Nephron progenitor cell (in vitro differentiated cells): Measurements from ENCODE around the gene OLIG2.
A peak's percentile ranks its signal among the peaks of the same experiment; 100 is the strongest.

ENCODE experiments used
- DNase-seq: peaks from one replicate; pipeline ENCODE4 v3.0.0; 2021
- H3K27ac Mint-ChIP-seq: 2 replicates; pipeline ENCODE4 v1.8.0; 2021; ENCODE audit warnings: mild to moderate bottlenecking, moderate library complexity, mixed read lengths
- H3K27me3 Mint-ChIP-seq: 2 replicates; pipeline ENCODE4 v1.8.0; 2021; ENCODE audit warnings: mild to moderate bottlenecking, low read depth, mixed read lengths; ENCODE audit not compliant: poor library complexity
- H3K36me3 Mint-ChIP-seq: 2 replicates; pipeline ENCODE4 v1.8.0; 2021; ENCODE audit warnings: low read depth, mixed read lengths
- H3K4me1 Mint-ChIP-seq: 2 replicates; pipeline ENCODE4 v1.8.0; 2021; ENCODE audit warnings: mixed read lengths
- H3K4me3 Mint-ChIP-seq: 2 replicates; pipeline ENCODE4 v1.8.0; 2021; ENCODE audit warnings: mild to moderate bottlenecking, moderate library complexity, mixed read lengths
- H3K9me3 Mint-ChIP-seq: 2 replicates; pipeline ENCODE4 v1.8.0; 2021; ENCODE audit warnings: mild to moderate bottlenecking, moderate library complexity, mixed read lengths
- TF ChIP-seq, protein P1 (sequence below): fragments of 200-600 bp; sonication (generic); IDR thresholded peaks from 2 replicates; pipeline ENCODE4 v1.5.0; 2021; ENCODE audit warnings: antibody characterized with exemption

OLIG2 gene

DNA sequence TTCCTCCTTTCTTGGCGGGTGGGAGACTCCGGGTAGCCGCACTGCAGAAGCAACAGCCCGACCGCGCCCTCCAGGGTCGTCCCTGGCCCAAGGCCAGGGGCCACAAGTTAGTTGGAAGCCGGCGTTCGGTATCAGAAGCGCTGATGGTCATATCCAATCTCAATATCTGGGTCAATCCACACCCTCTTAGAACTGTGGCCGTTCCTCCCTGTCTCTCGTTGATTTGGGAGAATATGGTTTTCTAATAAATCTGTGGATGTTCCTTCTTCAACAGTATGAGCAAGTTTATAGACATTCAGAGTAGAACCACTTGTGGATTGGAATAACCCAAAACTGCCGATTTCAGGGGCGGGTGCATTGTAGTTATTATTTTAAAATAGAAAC, 2.5 kb downstream of the OLIG2 start:
- H3K4me1 Mint-ChIP-seq, result peaks cover 9% of the 10 kb centered on the region
- no peak for DNase-seq
- no peak overlapping the region for H3K27ac Mint-ChIP-seq
- peaks cover 97% of the 10 kb centered on the region for H3K27me3 Mint-ChIP-seq
- TF ChIP-seq, protein P1, sequence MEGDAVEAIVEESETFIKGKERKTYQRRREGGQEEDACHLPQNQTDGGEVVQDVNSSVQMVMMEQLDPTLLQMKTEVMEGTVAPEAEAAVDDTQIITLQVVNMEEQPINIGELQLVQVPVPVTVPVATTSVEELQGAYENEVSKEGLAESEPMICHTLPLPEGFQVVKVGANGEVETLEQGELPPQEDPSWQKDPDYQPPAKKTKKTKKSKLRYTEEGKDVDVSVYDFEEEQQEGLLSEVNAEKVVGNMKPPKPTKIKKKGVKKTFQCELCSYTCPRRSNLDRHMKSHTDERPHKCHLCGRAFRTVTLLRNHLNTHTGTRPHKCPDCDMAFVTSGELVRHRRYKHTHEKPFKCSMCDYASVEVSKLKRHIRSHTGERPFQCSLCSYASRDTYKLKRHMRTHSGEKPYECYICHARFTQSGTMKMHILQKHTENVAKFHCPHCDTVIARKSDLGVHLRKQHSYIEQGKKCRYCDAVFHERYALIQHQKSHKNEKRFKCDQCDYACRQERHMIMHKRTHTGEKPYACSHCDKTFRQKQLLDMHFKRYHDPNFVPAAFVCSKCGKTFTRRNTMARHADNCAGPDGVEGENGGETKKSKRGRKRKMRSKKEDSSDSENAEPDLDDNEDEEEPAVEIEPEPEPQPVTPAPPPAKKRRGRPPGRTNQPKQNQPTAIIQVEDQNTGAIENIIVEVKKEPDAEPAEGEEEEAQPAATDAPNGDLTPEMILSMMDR, result no peak
- H3K9me3 Mint-ChIP-seq, result no peaks in the 10 kb centered on the region
- no peak overlapping the region for H3K4me3 Mint-ChIP-seq
- no peaks in the 10 kb centered on the region for H3K36me3 Mint-ChIP-seq

DNA sequence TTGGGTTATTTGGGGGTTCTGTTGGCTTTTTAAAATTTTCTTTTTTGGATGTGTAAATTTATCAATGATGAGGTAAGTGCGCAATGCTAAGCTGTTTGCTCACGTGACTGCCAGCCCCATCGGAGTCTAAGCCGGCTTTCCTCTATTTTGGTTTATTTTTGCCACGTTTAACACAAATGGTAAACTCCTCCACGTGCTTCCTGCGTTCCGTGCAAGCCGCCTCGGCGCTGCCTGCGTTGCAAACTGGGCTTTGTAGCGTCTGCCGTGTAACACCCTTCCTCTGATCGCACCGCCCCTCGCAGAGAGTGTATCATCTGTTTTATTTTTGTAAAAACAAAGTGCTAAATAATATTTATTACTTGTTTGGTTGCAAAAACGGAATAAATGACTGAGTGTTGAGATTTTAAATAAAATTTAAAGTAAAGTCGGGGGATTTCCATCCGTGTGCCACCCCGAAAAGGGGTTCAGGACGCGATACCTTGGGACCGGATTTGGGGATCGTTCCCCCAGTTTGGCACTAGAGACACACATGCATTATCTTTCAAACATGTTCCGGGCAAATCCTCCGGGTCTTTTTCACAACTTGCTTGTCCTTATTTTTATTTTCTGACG, 3.1 kb downstream of the OLIG2 start:
- Mint-ChIP-seq H3K36me3 (no peaks in the 10 kb centered on the region), H3K4me1 (peaks cover 9% of the 10 kb centered on the region), H3K4me3 (no peak overlapping the region), H3K27ac (no peak overlapping the region), H3K9me3 (no peaks in the 10 kb centered on the region), H3K27me3 (peaks cover 97% of the 10 kb centered on the region)
- TF ChIP-seq, protein P1, result no peak
- DNase-seq, result no peak

DNA sequence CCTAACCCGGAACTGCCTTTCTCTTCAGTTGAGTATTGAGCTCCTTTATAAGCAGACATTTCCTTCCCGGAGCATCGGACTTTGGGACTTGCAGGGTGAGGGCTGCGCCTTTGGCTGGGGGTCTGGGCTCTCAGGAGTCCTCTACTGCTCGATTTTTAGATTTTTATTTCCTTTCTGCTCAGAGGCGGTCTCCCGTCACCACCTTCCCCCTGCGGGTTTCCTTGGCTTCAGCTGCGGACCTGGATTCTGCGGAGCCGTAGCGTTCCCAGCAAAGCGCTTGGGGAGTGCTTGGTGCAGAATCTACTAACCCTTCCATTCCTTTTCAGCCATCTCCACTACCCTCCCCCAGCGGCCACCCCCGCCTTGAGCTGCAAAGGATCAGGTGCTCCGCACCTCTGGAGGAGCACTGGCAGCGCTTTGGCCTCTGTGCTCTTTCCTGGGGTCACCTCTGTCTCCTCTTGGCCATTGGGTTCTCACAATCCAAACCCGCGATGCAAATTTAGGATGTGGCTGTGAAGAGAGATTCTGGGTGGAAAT, 3.7 kb downstream of the OLIG2 start:
- H3K9me3 Mint-ChIP-seq, result no peaks in the 10 kb centered on the region
- peaks cover 97% of the 10 kb centered on the region for H3K27me3 Mint-ChIP-seq
- TF ChIP-seq, protein P1, result no peak
- H3K36me3 Mint-ChIP-seq, result no peaks in the 10 kb centered on the region
- no peak for DNase-seq
- no peak overlapping the region for H3K4me3 Mint-ChIP-seq
- no peak overlapping the region for H3K27ac Mint-ChIP-seq
- peaks cover 9% of the 10 kb centered on the region for H3K4me1 Mint-ChIP-seq

DNA sequence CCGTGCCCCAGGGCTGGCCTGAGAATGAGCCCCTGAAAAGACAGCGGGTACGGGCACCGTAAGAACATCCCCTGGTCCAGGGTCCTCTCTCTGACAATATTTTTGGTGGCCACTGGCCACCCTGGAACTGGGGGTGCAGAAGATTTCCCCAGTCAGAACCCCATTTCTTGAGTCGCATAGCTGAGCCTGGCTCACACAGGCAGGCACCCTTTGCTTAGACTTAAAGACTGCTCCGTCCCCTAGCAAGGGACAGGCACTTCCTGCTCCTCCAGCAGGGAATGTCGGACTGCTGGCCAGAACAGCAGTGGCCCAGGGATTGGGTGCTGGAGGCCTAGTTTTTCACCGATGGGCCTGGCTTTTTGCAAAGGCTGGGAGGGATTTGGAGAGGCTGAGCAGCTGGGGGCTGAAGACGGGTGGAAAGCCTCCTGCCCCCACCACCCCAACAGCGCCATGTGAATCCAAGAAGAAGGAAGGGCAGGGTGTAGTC, 4.3 kb downstream of the OLIG2 start:
- no peak overlapping the region for H3K4me3 Mint-ChIP-seq
- peaks cover 97% of the 10 kb centered on the region for H3K27me3 Mint-ChIP-seq
- no peak for DNase-seq
- no peaks in the 10 kb centered on the region for H3K36me3 Mint-ChIP-seq
- H3K27ac Mint-ChIP-seq, result peak overlapping the region; percentile 22
- peaks cover 9% of the 10 kb centered on the region for H3K4me1 Mint-ChIP-seq
- TF ChIP-seq, protein P1, result no peak
- no peaks in the 10 kb centered on the region for H3K9me3 Mint-ChIP-seq

DNA sequence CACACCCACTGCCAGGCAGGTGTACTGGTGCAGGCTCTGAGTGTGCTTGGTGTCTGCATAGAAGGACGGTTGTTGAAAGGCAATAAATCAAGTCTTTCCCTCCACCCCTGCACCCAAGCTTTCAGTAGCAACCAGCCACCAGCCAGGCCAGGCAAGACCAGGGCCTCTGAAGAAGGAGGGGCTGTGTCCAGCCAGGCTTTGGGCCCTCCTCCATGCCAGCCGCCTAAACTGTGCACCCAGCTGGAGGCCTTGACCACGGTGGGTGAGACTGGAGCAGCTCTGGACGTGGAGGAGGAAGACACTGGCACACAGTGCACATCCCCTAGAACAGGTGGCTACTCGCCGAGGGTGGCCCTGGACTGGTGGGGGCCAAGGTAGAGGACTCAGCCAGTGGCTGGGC, 4.9 kb downstream of the OLIG2 start:
- TF ChIP-seq, protein P1, result no peak
- Mint-ChIP-seq H3K27ac (no peak overlapping the region), H3K4me1 (peaks cover 9% of the 10 kb centered on the region), H3K4me3 (no peak overlapping the region), H3K36me3 (no peaks in the 10 kb centered on the region), H3K9me3 (no peaks in the 10 kb centered on the region), H3K27me3 (peaks cover 97% of the 10 kb centered on the region)
- no peak for DNase-seq
